DLD1 (cell line): ENCODE data around the gene TBC1D22A.

Source experiments
- in situ Hi-C: cut with HindIII; loops from 2 replicates; pipeline ENCODE4 v1.10.0; 2017; ENCODE audit warnings: low sequenced_read_pairs

TBC1D22A gene

DNA sequence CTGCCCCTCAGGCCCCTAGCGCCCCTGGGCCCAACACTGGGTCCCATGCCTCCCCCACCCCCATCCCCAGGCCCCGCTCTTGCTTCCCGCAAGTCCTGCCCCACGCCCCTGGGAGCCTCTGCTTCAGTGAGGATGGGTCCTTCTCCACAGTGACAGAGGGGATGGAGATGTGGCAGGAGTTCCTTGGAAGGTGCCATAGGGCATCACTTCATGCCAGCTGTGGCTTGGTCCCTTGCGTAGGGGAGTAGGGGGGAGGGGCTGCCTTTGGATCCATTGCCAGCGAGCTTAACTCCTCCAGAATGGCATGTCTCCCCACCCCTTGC, 9.5 kb upstream of the TBC1D22A start:
- in situ Hi-C loops: no loop called here

DNA sequence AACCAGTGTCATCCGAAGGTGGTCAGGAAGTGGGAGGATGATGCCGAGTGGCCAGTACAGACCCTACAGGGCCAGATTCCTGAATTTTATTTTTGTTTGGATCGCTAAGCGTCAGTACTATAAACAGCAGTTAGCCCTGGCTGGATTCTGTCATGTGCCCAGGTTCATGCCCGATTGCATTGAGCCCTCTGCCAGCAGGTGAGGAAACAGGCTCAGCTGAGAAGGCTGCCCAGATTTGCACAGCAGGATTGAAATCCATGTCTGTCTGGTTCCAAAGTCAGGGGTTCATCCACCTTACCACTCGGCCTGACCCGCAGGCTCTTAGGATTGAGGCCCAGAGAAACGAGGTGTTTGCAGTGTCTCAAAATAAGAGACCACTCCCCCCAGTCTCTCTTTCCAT, 9.1 kb upstream of the TBC1D22A start:
- in situ Hi-C loops: no loop called here

DNA sequence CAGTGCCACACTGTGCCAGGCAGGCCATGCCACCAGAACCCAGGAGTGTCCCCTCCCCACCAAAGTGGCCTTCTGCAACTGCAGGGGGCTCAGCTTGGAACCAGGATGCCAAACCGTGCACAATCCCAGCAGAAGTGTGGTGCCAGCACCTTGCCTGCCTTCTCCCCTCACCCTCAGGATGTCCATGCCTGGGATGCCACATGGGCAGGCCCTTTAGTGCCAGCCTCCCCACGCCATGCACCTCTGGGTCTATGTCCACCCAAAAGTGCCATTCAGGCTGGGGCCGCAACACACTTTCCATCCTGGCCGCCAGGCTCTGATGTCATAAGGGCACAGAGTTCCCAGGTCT, 8.7 kb upstream of the TBC1D22A start:
- in situ Hi-C loops: no loop called here

DNA sequence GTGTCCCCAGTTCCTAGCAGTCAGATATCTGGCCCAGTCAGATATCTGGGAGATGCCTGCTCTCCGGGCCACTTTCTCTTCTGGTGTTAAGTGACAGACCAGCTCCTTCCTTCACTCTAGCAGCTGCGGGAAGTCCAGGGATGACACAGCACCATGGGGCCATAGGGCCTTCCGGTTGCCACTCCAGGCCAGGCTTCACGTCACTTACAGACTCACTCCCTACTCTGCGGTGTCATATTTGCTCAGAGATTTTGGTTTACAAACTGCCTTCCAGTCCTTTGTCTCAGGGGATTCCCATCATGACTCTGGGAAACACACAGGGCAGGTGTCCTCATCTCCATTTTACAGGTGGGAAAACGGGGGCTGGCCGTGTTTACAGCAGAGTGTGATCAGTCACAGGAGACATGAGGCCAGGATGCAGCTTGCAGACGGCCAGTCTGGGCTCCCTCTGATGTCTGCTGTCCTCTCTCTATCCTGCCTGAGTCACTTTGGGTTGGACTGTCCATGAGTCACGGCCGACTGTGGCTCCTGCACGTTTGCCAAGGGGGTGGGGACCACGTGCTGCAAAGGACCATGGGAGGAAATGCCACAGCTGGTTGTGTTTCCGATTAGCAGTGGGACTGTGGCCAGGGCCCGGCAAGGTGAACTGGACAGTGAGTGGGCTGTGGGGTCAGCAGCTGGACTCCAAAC, 8.2 kb upstream of the TBC1D22A start:
- in situ Hi-C loops: no loop called here

DNA sequence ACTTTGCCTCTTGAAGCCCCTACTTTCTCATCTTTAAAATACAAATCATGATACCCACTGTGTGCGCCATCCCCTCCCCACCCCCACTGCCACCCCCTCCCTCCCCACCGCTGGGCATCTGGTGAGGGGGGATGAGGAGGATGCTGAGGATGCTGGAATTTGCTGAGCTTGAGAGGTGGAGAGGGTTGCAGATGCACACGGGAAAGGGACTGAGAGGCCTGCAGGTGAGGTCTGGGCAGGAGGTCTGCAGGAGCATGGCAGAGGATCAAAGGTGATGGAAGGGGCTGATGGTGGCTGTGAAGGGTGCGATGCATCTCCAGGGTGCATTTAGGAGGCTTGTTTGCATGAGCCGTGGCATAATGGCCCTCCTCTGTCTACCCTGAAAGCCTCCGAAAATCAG, 7.6 kb upstream of the TBC1D22A start:
- in situ Hi-C loops: no loop called here

DNA sequence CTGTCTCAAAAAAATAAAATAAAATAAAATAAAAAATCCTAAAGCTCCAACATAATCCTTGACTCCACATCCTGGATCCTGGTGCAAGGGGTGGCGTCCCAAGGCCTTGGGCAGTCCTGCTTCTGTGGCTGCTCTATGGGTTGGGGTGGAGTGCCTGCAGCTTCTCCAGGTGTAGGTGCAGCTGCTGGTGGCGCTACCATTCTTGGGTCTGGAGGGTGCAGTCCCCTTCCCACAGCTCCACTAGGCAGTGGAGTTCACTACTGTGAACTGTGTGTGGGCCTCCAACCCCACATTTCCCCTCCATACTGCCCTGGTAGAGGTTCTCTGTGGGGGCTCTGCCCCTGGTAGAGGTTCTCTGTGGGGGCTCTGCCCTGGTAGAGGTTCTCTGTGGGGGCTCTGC, 6.9 kb upstream of the TBC1D22A start:
- in situ Hi-C loops: no loop called here

DNA sequence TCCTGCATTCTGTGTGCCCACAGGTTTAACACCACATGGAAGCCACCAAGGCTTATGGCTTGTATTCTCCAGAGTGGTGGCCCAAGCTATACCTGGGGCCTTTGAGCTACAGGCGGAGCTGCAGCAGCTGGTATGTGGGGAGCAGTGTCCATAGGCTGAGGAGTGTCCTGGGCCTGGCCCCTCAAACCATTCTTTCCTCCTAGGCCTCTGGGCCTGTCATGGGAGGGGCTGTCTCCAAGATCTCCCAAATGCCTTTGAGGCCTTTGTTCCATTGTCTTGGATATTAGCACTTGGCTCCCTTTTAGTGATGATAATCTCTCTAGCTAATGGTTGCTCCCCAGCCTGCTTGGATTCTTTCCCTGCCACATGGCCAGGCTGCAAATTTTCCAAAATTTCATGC, 6.4 kb upstream of the TBC1D22A start:
- in situ Hi-C loops: no loop called here

DNA sequence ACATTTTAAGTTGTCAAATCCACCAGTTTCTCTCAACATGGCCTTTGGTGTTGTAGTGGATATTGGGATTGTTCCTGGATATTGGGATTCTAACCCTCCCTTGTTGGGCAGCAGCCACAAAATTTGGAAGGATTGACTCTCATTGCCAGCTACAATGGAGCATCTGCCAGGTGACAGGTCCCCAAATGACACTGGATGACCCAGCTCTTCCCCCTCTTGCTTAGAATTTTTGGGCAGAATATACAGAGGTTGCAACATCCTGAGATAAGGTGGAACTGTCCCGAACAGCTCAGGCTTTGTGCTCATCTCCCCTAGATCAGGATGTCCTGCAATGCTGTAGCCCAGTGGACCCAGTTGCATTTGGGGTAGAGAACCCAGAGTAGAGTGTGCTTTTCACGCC, 5.3 kb upstream of the TBC1D22A start:
- in situ Hi-C loops: no loop called here

DNA sequence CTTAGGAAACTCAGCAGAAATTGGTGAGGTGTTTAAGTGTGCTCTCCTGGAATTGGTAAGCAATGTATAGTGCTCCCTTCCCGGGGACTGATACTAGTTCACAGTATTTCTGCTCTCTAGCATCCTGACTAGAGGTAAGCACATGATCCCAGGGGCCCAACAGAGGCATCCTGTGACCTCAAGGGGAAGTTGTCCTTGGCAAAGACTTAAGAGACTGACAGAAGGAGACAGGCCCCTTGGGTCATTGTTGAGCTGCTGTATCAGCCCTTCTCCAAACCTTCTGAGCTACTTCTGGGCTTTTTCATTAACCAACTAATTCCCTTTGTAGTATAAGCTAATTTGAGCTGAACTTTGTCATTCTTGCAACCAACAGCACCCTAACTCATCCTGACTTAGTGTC, 4.3 kb upstream of the TBC1D22A start:
- in situ Hi-C loops: no loop called here

DNA sequence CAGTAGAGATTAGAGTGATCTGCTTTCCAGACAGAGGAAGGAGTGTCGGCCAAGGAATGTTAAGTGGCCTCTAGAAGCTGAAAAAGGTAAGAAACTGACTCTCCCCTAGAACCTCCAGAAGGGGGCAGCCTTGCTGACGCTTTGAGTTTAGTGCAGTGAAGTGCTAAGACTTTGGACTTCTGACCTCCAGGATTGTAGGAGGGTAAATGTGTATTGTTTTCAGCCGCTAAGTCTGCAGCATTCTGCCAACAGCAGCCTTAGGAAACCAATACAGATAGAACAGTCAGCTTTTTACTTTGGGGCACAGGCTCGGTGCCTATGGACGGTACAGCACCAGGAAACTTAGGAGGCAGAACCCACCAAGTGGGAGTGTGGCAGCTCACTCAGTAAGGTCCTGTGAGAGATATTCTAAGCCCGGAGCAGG, 3.6 kb upstream of the TBC1D22A start:
- in situ Hi-C loops: no loop called here

DNA sequence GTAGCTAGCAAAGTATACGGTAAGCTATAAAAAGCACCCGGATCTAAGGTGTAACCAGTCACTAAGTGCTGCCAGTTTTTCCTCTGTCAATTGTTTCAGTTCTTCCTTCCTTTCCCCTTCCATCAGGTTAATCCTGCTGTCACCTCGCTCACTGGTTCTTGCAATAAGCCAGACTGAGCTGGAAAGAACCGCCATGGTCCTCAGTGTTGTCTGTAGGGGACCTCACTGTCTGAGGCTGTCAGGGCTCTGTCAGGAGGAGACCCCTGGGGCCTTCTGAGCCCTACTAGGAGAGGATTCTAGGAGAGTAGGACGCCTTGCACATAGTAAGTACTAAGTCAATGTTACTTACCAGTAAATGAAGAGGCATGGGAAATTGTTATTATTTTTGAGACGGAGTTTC, 1.4 kb upstream of the TBC1D22A start:
- in situ Hi-C loops: no loop called here

DNA sequence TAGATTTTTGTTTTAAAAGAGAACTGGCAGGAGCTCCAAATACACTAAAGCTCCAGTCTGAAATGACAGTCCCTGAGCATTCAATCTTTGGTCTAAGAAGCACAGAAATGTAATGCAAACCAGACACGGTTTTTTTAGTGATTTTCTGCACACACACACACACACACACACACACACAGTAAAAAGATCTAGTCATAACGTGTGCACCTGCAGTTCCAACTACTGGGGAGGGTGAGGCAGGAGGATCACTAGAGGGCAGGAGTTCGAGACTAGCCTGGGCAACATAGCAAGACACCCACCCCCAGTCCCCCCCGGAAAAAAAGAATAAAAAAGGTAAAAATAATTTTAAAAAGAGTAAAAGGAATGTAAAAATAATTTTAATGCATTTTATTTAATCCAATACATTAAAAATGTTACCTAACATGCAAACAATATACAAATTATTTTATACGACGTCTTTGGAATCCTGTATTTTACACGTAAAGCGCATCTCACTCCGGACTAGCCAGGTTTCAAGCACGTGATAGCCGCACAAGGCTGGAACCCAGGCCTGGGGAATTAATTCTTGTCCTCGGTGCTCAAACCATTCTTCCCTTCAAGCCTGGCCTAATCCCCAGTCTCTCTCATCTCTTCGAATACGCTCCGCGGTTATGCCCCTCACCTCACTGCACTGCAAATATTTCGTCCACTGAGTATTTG, 762 bp upstream of the TBC1D22A start:
- in situ Hi-C loops: no loop called here

DNA sequence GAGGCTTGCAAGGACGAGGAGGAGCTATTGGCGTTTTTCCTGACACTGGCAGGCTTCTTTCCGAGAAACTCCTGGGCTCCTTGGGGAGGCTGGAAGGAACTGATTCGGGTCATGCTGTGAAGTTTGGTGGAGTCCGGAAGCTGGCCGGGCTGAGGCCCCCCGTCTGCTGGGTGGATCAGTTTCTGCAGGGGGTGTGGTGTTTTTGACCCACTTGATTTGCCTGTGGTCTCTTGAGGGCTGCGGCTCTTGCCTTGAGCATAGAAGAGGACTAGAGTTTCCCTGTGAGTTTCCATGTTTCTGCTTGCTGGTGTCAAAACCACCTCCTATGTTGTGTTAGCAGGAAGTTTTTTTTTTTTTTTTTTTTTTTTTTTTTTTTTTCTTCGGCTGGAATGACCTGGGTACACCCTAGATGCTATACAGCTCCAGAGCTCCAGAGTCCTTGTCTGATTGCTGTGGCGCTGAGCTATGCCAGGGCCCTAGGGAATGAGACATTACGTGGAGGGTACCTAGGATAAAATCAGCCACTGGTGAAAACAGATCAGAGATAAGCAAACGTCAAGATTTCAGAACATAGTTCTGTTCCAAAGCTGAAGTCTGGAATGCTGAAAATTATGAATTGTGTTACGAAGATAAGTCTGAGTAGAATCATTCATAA, 728 bp downstream of the TBC1D22A start:
- in situ Hi-C loops: no loop called here

DNA sequence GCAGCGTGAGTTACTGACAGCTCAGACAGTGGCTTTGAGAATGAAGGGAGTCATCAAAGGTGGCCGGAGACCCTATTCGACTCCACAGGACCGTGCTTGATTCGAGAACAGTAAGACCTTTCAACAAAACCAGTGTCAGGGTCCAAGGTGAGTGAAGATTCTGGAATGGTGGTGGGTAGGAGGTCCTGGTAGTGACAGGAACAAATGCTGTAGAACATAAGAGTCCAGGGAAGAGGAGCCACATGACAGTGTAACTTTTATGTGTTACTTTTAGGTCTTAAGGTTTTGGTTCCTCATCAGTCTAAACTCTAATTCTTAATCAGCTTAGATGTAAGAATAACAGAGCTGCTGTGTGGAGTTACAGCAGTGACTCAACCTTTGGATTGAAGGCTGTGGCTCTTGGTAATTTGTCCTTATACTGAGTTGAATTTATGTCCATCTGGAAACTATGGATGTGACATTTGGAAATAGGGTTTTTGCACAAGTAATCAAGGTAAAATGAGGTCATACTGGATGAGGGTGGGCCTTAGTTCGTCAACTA, 1.8 kb downstream of the TBC1D22A start:
- in situ Hi-C loops: no loop called here

DNA sequence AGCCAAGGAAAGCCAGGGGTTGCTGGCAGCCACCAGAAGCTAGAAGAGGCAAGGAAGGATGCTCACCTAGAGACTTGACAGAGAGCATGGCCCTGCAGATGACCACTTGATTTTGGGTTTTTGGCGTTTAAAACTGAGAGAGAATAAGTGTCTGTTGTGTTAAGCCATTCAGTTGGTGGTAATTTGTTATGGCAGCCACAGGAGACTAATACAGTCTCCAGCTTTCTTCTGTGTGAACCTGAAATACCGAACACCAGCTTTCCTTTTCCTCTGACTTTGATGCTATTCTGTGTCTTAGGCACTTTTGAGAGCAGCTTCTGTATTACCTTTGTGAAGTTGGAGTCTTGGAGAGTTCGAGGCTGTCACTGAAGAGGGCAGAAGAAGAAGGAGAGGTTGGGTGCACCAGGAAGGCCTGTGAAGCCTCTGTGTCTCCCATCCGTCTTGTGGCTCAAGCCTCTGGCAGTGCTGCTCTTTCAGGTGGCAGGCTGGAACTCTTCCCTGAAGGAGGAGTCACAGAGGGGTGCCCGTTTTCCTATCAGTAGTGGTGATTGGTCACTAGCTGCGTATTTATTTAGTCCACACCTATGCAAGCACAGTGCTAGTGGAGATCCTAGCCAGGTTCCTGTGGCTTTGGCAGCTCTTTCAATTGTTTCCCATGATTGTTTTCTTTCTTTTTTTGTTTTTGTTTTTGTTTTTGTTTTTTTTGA, 2.5 kb downstream of the TBC1D22A start:
- in situ Hi-C loops: no loop called here

DNA sequence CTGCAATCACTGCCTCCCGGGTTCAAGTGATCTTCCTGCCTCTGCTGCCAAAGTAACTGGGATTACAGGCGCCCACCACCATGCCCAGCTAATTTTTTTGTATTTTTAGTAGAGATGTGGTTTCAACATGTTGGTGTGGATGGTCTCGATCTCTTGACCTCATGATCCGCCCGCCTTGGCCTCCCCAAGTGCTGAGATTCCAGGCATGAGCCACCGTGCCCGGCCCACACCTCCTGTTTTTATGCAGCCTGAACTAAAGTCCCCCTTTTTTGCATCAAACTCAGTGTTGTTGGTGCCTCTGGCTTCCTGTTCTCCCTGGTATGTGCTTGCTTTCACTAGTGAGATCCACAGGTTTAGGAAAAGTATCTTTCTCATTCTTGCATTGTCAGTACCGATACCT, 4.2 kb downstream of the TBC1D22A start:
- in situ Hi-C loops: no loop called here

DNA sequence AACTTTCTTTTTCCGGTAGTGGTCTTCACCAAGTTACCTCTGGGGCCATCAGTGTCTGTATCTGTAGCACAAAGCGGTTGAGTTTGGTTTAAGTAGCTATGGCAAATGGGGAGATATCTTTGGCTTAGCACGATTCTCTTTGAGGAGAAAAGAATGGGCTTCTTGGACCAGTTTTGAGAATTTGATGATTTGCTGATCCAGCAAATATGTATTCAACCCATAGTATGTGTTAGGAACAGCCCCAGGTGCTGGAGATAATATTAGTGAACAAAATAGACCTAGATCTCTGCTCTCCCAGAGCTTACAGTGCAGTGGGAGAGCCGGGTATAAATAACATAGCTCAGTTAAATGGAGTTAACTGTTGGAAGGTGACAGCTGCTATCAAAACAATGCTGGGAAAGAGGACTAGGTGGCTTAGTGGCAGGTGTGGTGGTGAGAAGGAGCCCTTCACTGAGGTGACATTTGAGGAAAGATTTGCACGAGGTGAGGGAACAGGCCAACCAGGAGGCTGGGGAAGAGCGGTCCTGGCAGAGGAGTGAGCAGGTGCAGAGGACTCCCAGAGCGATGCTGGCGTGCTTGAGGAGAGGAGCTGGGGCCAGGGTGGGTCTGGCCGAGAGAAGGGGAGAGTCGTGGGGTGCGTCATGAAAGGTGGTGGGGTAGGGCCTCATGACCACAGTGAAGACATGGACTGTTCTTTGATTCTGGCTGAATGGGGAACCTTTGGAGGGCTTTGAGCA, 5.0 kb downstream of the TBC1D22A start:
- in situ Hi-C loops: no loop called here

DNA sequence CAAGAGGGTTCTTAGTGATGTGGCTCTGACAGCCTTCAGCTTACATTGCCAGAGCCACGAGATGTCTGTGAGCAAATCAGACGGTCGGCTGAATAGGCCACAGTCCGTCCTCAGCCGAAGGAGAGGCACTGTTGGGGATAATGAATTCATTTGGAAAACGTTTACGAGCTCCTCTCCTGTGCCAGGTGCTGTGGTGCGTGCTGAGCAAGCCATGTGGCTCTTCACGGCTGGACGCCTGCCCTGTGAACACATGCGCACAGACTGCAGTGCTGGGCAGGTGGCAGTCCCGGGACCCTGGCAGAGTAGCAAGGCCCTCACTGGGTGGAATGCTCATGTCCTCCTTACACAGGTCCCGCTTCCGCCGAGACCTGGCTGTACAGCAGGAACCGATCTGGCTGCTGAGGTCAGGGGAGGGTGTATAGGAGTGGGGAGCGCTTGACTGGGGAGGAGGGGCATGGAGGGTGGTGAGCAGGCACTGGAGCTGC, 6.8 kb downstream of the TBC1D22A start:
- in situ Hi-C loops: no loop called here

DNA sequence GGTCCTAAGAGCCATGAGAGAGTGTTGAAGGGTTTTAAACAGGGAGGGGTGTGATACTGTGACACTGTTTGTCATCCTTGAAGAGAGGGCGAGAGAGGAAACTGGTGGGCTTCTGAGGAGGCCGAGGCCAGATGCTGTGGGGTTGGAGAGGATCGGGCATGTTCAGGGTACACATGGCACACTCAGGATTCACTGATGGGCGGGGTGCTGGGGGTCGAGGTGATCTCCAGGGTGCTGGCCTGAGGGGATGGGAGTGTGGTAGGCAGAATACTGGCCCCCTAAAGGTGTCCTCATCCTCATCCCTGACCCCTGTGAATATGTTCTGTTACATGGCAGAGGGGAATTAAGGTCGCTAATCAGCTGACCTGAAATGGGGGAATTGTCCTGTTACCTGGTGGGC, 7.3 kb downstream of the TBC1D22A start:
- in situ Hi-C loops: no loop called here

DNA sequence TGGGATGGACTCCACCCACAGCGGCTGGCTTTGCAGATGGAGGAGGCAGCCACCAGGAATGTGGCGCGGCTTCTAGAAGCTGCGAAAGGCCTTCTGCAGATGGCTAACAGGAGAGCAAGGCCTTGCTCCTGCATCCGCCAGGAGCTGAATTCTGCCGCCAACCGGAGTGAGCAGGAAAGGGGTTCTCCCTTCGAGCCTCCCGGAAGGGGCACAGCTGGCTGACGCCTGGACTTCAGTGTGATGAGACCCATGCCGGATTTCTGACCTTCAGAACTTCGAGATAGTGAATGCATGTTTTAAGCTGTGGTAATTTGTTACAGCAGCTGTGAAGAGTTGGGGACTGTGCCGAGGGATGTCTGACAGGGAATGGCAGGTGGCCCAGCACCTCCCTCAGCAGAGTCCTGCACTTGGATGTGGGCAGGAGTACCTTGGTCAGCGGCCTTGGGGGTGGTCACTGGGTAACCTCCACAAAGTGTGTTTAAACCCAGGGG, 7.7 kb downstream of the TBC1D22A start:
- in situ Hi-C loops: no loop called here

DNA sequence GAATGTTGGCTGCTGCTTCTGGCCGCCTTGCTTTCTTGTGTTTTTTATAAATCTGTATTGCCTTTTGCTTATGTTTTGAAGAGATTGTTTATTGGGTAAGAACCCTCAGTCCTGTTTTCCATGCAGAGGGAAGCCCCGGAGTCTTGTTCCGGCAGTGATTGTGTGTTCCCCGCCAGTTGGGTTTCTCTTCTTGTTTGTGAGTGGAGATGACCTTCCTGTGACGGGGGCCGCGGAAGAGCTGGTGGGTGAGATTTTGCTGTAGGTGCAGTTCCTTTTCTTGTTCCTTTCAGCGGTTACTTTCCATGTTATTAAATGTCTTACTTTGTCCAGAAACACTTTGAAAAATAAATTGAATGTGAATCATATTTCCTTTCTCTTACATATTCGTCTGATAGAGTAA, 8.3 kb downstream of the TBC1D22A start:
- in situ Hi-C loops: no loop called here
